Nucleus accumbens (tissue), 56 donors: Measurements from ENCODE around the gene GLYATL1B.

Source experiments
- DNase-seq, 56 donors: peaks; one replicate each; lab custom pipeline; 2025; lab: John Stamatoyannopoulos, UW

GLYATL1B gene

GRCh38 chr11:59142530-59143507 lies 56.7 kb downstream of the GLYATL1B start, which contains the start of gene FAM111A:
Gene FAM111A (plus strand): TSS chr11:59142856. CDS start chr11:59148873, 6,017 bp downstream.
- peak in 52 of 56 donors; percentile 15 to 80 (median 60) for DNase-seq

GRCh38 chr11:59144096-59144495 lies 58.0 kb downstream of the GLYATL1B start:
- DNase-seq, result no peak
